ENCODE results near the gene ALX1. TPM values are rescaled to one million over a fixed set of nuclear protein-coding genes. Genes with fewer than 3 reads are reported as not detected.

Gene ALX1
- total RNA-seq, 1 experiment from 2014 or later, result not detected

- no peaks in the 10 kb centered on the region for H4K20me1 ChIP-seq (ENCODE audit: insufficient read depth)
- ChIA-PET POLR2A (no interaction called here), CTCF (no interaction called here), RAD21 (ENCODE audit: low non-redundant PET in 1 of 2, low total read pairs in 2 of 2, uncharacterized antibody in 2 of 2, unreplicated experiment in 2 of 2) (no interaction called here)
- H3K9ac ChIP-seq (ENCODE audit: low read length), result no peak overlapping the region
- no peaks in the 10 kb centered on the region for H3K9me2 ChIP-seq (ENCODE audit: insufficient read depth)
- no peak overlapping the region for H3K27ac ChIP-seq (ENCODE audit: low read depth, low read length)
- TF ChIP-seq TCF7L2 (IDR thresholded peaks at IDR 0.05; ENCODE audit: borderline replicate concordance, extremely low read depth, insufficient read depth, insufficient read length) (no peak), CBX3 (IDR thresholded peaks at IDR 0.05; ENCODE audit: low read depth) (no peak), JUND (IDR thresholded peaks at IDR 0.05) (no peak), ZBTB33 (IDR thresholded peaks at IDR 0.05; ENCODE audit: extremely low read depth, insufficient replicate concordance, low read length) (no peak), SP1 (IDR thresholded peaks at IDR 0.05; ENCODE audit: low read depth) (no peak), FOSL1 (IDR thresholded peaks at IDR 0.05; ENCODE audit: low read depth) (no peak), CEBPB (IDR thresholded peaks at IDR 0.05; ENCODE audit: low read depth) (no peak), SIN3A (IDR thresholded peaks at IDR 0.05; ENCODE audit: low read depth) (no peak), RAD21 (IDR thresholded peaks at IDR 0.05; ENCODE audit: low read depth) (no peak), POLR2A (IDR thresholded peaks at IDR 0.05; ENCODE audit: borderline replicate concordance, extremely low read depth, insufficient read depth, insufficient read length) (no peak)
- TF ChIP-seq, protein P1, sequence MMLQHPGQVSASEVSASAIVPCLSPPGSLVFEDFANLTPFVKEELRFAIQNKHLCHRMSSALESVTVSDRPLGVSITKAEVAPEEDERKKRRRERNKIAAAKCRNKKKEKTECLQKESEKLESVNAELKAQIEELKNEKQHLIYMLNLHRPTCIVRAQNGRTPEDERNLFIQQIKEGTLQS (IDR thresholded peaks at IDR 0.05), result no peak
- TF ChIP-seq, protein P2, sequence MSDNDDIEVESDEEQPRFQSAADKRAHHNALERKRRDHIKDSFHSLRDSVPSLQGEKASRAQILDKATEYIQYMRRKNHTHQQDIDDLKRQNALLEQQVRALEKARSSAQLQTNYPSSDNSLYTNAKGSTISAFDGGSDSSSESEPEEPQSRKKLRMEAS (IDR thresholded peaks at IDR 0.05), result no peak
- DNase-seq (ENCODE audit: low read depth, low spot score) (no peak), ATAC-seq (no peak)
- no peaks in the 10 kb centered on the region for H3K79me2 ChIP-seq (ENCODE audit: insufficient read depth, low read length)
- H2AFZ ChIP-seq (ENCODE audit: low read depth, low read length, poor library complexity, severe bottlenecking), result no peak overlapping the region
- intact Hi-C loops (cut with micrococcal nuclease), result no loop called here
- no peaks in the 10 kb centered on the region for H3K9me3 ChIP-seq (ENCODE audit: control insufficient read depth in 1 of 2, insufficient read depth in 1 of 2, low read depth in 1 of 2, low read length in 2 of 2)
- no peaks in the 10 kb centered on the region for H3K27me3 ChIP-seq (ENCODE audit: insufficient read depth, low read length)
- H3K36me3 ChIP-seq (ENCODE audit: control insufficient read depth in 1 of 2, insufficient read depth in 2 of 2, low read length in 2 of 2), result no peaks in the 10 kb centered on the region
- BruUV-seq (replicated peaks), result no TSS peak
- H3K4me1 ChIP-seq (ENCODE audit: control insufficient read depth in 1 of 2, insufficient read depth in 2 of 2, low read length in 2 of 2), result no peaks in the 10 kb centered on the region
- no peak overlapping the region for H3K4me2 ChIP-seq (ENCODE audit: low read length)
- no peak overlapping the region for H3K4me3 ChIP-seq (replicated peaks in 1 of 2; ENCODE audit: low read depth in 1 of 2, low read length in 2 of 2)
Measured at GRCh38 chr12:85322715-85323114, 42.7 kb downstream of the ALX1 start.
